ENCODE results near the gene NAV3.

NAV3 gene

DNA sequence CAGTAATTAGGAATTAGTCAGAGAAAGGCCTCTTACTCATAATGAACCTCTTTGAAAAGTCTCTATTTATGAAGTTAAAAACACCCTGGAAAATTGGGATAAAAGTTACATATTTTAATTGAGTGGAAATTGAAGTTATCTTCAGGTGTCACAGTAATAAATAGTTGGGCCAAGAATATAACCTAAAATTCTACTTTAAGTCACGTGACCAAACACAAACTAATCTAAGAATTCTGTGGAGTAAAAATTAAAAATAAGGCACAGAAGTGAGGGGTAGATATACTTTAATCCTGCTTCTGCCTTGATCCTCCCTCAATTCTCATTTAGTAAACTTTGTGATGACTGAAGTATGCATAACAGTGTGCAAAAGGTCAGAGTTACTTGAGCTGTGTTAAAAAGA, 226.4 kb downstream of the NAV3 start:
- Histone ChIP-seq H3K4me2 (ENCODE audit: low read depth, low read length, poor library complexity, severe bottlenecking) (no peak overlapping the region), H2AFZ (ENCODE audit: low read length) (no peak overlapping the region), H3K4me1 (ENCODE audit: insufficient read depth, low read length, poor library complexity, severe bottlenecking) (no peaks in the 10 kb centered on the region), H3K36me3 (ENCODE audit: insufficient read depth, low read length) (no peaks in the 10 kb centered on the region), H3K27me3 (ENCODE audit: insufficient read depth, low read length, poor library complexity, severe bottlenecking) (no peaks in the 10 kb centered on the region), H3K9me2 (replicated peaks; ENCODE audit: low read depth, low read length) (no peaks in the 10 kb centered on the region), H3K79me2 (ENCODE audit: insufficient read depth, low read length) (no peaks in the 10 kb centered on the region), H4K20me1 (ENCODE audit: insufficient read depth, low read length, poor library complexity, severe bottlenecking) (no peaks in the 10 kb centered on the region), H3K9ac (ENCODE audit: low read depth, low read length, poor library complexity, severe bottlenecking) (no peak overlapping the region), H3K9me3 (ENCODE audit: insufficient read depth, low read depth, low read length) (no peaks in the 10 kb centered on the region), H3K4me3 (ENCODE audit: low read length, poor library complexity, severe bottlenecking) (no peak overlapping the region), H3F3A (ENCODE audit: low read depth) (no peaks in the 10 kb centered on the region)
- TF ChIP-seq, protein P1, sequence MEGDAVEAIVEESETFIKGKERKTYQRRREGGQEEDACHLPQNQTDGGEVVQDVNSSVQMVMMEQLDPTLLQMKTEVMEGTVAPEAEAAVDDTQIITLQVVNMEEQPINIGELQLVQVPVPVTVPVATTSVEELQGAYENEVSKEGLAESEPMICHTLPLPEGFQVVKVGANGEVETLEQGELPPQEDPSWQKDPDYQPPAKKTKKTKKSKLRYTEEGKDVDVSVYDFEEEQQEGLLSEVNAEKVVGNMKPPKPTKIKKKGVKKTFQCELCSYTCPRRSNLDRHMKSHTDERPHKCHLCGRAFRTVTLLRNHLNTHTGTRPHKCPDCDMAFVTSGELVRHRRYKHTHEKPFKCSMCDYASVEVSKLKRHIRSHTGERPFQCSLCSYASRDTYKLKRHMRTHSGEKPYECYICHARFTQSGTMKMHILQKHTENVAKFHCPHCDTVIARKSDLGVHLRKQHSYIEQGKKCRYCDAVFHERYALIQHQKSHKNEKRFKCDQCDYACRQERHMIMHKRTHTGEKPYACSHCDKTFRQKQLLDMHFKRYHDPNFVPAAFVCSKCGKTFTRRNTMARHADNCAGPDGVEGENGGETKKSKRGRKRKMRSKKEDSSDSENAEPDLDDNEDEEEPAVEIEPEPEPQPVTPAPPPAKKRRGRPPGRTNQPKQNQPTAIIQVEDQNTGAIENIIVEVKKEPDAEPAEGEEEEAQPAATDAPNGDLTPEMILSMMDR (conservative IDR thresholded peaks at IDR 0.05; ENCODE audit: low read length) = no peak
- no peak for TF ChIP-seq EZH2phosphoT487 (IDR thresholded peaks at IDR 0.05; ENCODE audit: borderline replicate concordance)

DNA sequence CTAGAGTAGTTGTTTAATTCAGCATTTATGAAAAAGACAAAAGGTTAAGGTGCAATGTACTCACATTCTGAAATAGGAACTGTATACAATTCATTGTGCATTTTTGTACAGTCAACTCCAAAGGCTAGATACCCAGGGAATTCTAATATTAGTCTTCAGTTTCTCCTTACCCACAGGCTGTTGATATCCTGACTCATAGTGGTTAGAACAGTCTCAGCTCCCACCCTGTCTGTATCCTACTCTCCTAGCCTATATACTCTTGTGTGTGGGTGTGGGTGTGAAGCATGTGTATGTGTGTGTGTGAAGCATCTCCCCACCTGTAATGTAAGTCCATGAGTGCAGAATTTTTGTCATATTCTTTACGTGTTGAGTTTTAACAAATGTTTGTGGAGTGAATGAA, 229.5 kb downstream of the NAV3 start:
- Histone ChIP-seq H3K9ac (ENCODE audit: low read depth, low read length, poor library complexity, severe bottlenecking) (no peak overlapping the region), H3K79me2 (ENCODE audit: insufficient read depth, low read length) (no peaks in the 10 kb centered on the region), H3K4me1 (ENCODE audit: insufficient read depth, low read length, poor library complexity, severe bottlenecking) (no peaks in the 10 kb centered on the region), H3K36me3 (ENCODE audit: insufficient read depth, low read length) (no peaks in the 10 kb centered on the region), H3K27me3 (ENCODE audit: insufficient read depth, low read length, poor library complexity, severe bottlenecking) (no peaks in the 10 kb centered on the region), H3K4me2 (ENCODE audit: low read depth, low read length, poor library complexity, severe bottlenecking) (no peak overlapping the region), H3K9me2 (replicated peaks; ENCODE audit: low read depth, low read length) (no peaks in the 10 kb centered on the region), H3K4me3 (ENCODE audit: low read length, poor library complexity, severe bottlenecking) (no peak overlapping the region), H2AFZ (ENCODE audit: low read length) (no peak overlapping the region), H3K9me3 (ENCODE audit: insufficient read depth, low read depth, low read length) (no peaks in the 10 kb centered on the region), H3F3A (ENCODE audit: low read depth) (no peaks in the 10 kb centered on the region), H4K20me1 (ENCODE audit: insufficient read depth, low read length, poor library complexity, severe bottlenecking) (no peaks in the 10 kb centered on the region)
- TF ChIP-seq EZH2phosphoT487 (IDR thresholded peaks at IDR 0.05; ENCODE audit: borderline replicate concordance) = no peak
- TF ChIP-seq, protein P1 (conservative IDR thresholded peaks at IDR 0.05; ENCODE audit: low read length) = no peak

DNA sequence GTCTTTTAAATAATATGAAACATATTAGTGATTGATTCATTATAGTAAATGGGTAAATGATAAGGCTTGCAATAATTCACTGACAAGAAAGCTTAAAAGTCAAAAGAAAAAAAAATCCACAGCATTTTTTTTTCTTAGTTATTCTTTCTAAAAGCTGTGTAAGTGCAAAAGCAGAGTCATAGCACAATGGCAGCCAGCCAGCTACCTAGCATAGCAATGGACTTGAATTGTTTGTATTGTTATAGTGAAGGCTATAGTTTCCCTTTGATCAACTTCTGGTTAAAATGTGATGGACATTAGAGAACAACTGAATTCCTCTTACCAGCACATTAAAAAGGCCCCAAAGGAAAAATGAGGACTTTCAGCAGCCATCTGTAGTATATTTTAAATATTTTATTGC, 232.1 kb downstream of the NAV3 start:
- Histone ChIP-seq H3K4me3 (ENCODE audit: low read length, poor library complexity, severe bottlenecking) (no peak overlapping the region), H3F3A (ENCODE audit: low read depth) (no peaks in the 10 kb centered on the region), H3K9me3 (ENCODE audit: insufficient read depth, low read depth, low read length) (no peaks in the 10 kb centered on the region), H3K9me2 (replicated peaks; ENCODE audit: low read depth, low read length) (no peaks in the 10 kb centered on the region), H3K9ac (ENCODE audit: low read depth, low read length, poor library complexity, severe bottlenecking) (no peak overlapping the region), H3K36me3 (ENCODE audit: insufficient read depth, low read length) (no peaks in the 10 kb centered on the region), H2AFZ (ENCODE audit: low read length) (no peak overlapping the region), H3K79me2 (ENCODE audit: insufficient read depth, low read length) (no peaks in the 10 kb centered on the region), H3K27me3 (ENCODE audit: insufficient read depth, low read length, poor library complexity, severe bottlenecking) (no peaks in the 10 kb centered on the region), H3K4me2 (ENCODE audit: low read depth, low read length, poor library complexity, severe bottlenecking) (no peak overlapping the region), H4K20me1 (ENCODE audit: insufficient read depth, low read length, poor library complexity, severe bottlenecking) (no peaks in the 10 kb centered on the region), H3K4me1 (ENCODE audit: insufficient read depth, low read length, poor library complexity, severe bottlenecking) (no peaks in the 10 kb centered on the region)
- TF ChIP-seq, protein P1 (conservative IDR thresholded peaks at IDR 0.05; ENCODE audit: low read length) = no peak
- no peak for TF ChIP-seq EZH2phosphoT487 (IDR thresholded peaks at IDR 0.05; ENCODE audit: borderline replicate concordance)
